DND-41 (cell line): ENCODE data around the gene SIX3.

ENCODE experiments used
- ATAC-seq: fragments of 200-7000 bp; cut with Tn5 transposase; 3 replicates; pipeline ENCODE4 v1.9.1; 2021; ENCODE audit warnings: low read depth; ENCODE audit not compliant: insufficient read depth
- DNase-seq: peaks from one replicate; pipeline ENCODE4 v3.0.0-alpha.2; 2020
- H2AFZ ChIP-seq: 2 replicates; pipeline ENCODE4 v1.6.0; 2012; ENCODE audit warnings: low read depth, low read length
- H3K27ac ChIP-seq: 2 replicates; pipeline ENCODE4 v1.5.1; 2012; ENCODE audit warnings: low read length, inconsistent platforms
- H3K27me3 ChIP-seq: fragments of 200-600 bp; sonication (generic); 2 replicates; pipeline ENCODE4 v1.6.0; 2012; ENCODE audit warnings: low read length, mild to moderate bottlenecking, inconsistent platforms; ENCODE audit not compliant: insufficient read depth, poor library complexity
- H3K36me3 ChIP-seq: 2 replicates; pipeline ENCODE4 v1.5.1; 2012; ENCODE audit warnings: low read length, inconsistent platforms; ENCODE audit not compliant: insufficient read depth
- H3K4me1 ChIP-seq: 2 replicates; pipeline ENCODE4 v1.5.1; 2012; ENCODE audit warnings: mild to moderate bottlenecking, low read length; ENCODE audit not compliant: insufficient read depth
- H3K4me2 ChIP-seq: 2 replicates; pipeline ENCODE4 v1.6.0; 2012; ENCODE audit warnings: mild to moderate bottlenecking, moderate library complexity, low read length, inconsistent platforms; ENCODE audit not compliant: insufficient read depth
- H3K4me3 ChIP-seq, 2 experiments: fragments of 200-600 bp in 1 of 2; shearing (Covaris generic) in 1 of 2; 2 replicates each; pipeline ENCODE4 v1.5.1; 2012 to 2016; ENCODE audit warnings: inconsistent platforms in 2 of 2, low read length in 2 of 2, mild to moderate bottlenecking in 2 of 2, low read depth in 1 of 2, moderate library complexity in 1 of 2
- H3K79me2 ChIP-seq: 2 replicates; pipeline ENCODE4 v1.6.0; 2012; ENCODE audit warnings: low read length, inconsistent platforms; ENCODE audit not compliant: insufficient read depth
- H3K9ac ChIP-seq: 2 replicates; pipeline ENCODE4 v1.6.0; 2012; ENCODE audit warnings: low read depth, mild to moderate bottlenecking, inconsistent platforms, low read length, moderate library complexity
- H3K9me3 ChIP-seq: 2 replicates; pipeline ENCODE4 v1.5.1; 2012; ENCODE audit warnings: low read length, moderate library complexity, mild to moderate bottlenecking, inconsistent platforms; ENCODE audit not compliant: insufficient read depth, severe bottlenecking
- H4K20me1 ChIP-seq: 2 replicates; pipeline ENCODE4 v1.6.0; 2012; ENCODE audit warnings: low read length; ENCODE audit not compliant: insufficient read depth
- CTCF ChIP-seq: IDR thresholded peaks from 2 replicates; pipeline ENCODE4 v1.5.1; 2012; ENCODE audit warnings: borderline replicate concordance, low read length, moderate library complexity, mild to moderate bottlenecking; ENCODE audit not compliant: poor library complexity, severe bottlenecking; ENCODE audit errors: extremely low read depth
- EZH2 ChIP-seq: IDR thresholded peaks from 3 replicates; pipeline ENCODE4 v1.6.1; 2012; ENCODE audit warnings: borderline replicate concordance, low read depth, mild to moderate bottlenecking, moderate library complexity, low read length, inconsistent platforms; ENCODE audit not compliant: severe bottlenecking

SIX3 gene

GRCh38 chr2:44972771-44973535 is 31.5 kb downstream of the SIX3 start:
- DNase-seq (no peak), ATAC-seq (no peak)
- no peak overlapping the region for H3K9ac ChIP-seq
- H3K36me3 ChIP-seq, result no peaks in the 10 kb centered on the region
- H3K4me2 ChIP-seq, result no peak overlapping the region
- no peaks in the 10 kb centered on the region for H3K79me2 ChIP-seq
- H3K27ac ChIP-seq, result no peak overlapping the region
- no peaks in the 10 kb centered on the region for H3K9me3 ChIP-seq
- TF ChIP-seq CTCF, result no peak
- no peak for TF ChIP-seq EZH2
- H3K27me3 ChIP-seq, result no peaks in the 10 kb centered on the region
- no peak overlapping the region for H3K4me3 ChIP-seq
- no peaks in the 10 kb centered on the region for H4K20me1 ChIP-seq
- no peaks in the 10 kb centered on the region for H3K4me1 ChIP-seq
- no peak overlapping the region for H2AFZ ChIP-seq

GRCh38 chr2:44974064-44974715 is 32.7 kb downstream of the SIX3 start:
- Histone ChIP-seq H3K4me2 (no peak overlapping the region), H3K9ac (no peak overlapping the region), H3K27ac (no peak overlapping the region), H3K27me3 (no peaks in the 10 kb centered on the region), H4K20me1 (no peaks in the 10 kb centered on the region), H2AFZ (no peak overlapping the region), H3K79me2 (no peaks in the 10 kb centered on the region), H3K4me1 (no peaks in the 10 kb centered on the region), H3K9me3 (no peaks in the 10 kb centered on the region), H3K4me3 (no peak overlapping the region), H3K36me3 (no peaks in the 10 kb centered on the region)
- TF ChIP-seq EZH2, result no peak
- peak; percentile 68 for TF ChIP-seq CTCF
- ATAC-seq (peak; percentile 61; the same call in 2 of the 3 replicates), DNase-seq (peak; percentile 19)

- no peak overlapping the region for H3K4me2 ChIP-seq
- no peak for ATAC-seq
- H2AFZ ChIP-seq, result no peak overlapping the region
Observed at GRCh38 chr2:44975571-44976450, 34.3 kb downstream of the SIX3 start.

More at GRCh38 chr2:44975571-44976450, 34.3 kb downstream of the SIX3 start:
- DNase-seq, result no peak
- TF ChIP-seq EZH2, result no peak
- TF ChIP-seq CTCF, result no peak
- Histone ChIP-seq H3K79me2 (no peaks in the 10 kb centered on the region), H3K27me3 (no peaks in the 10 kb centered on the region), H3K4me1 (no peaks in the 10 kb centered on the region), H3K9ac (no peak overlapping the region), H3K9me3 (no peaks in the 10 kb centered on the region), H3K4me3 (no peak overlapping the region), H3K27ac (no peak overlapping the region), H4K20me1 (no peaks in the 10 kb centered on the region), H3K36me3 (no peaks in the 10 kb centered on the region)
